GM12874 (cell line): ENCODE results near the gene FEM1B.

Experiments used
- TF ChIP-seq, protein P1 (sequence below): IDR thresholded peaks from 2 replicates; pipeline ENCODE4 v1.5.1; 2011; ENCODE audit warnings: low read depth, mild to moderate bottlenecking, control low read depth, low read length, moderate library complexity; ENCODE audit not compliant: insufficient read depth

The FEM1B gene

DNA sequence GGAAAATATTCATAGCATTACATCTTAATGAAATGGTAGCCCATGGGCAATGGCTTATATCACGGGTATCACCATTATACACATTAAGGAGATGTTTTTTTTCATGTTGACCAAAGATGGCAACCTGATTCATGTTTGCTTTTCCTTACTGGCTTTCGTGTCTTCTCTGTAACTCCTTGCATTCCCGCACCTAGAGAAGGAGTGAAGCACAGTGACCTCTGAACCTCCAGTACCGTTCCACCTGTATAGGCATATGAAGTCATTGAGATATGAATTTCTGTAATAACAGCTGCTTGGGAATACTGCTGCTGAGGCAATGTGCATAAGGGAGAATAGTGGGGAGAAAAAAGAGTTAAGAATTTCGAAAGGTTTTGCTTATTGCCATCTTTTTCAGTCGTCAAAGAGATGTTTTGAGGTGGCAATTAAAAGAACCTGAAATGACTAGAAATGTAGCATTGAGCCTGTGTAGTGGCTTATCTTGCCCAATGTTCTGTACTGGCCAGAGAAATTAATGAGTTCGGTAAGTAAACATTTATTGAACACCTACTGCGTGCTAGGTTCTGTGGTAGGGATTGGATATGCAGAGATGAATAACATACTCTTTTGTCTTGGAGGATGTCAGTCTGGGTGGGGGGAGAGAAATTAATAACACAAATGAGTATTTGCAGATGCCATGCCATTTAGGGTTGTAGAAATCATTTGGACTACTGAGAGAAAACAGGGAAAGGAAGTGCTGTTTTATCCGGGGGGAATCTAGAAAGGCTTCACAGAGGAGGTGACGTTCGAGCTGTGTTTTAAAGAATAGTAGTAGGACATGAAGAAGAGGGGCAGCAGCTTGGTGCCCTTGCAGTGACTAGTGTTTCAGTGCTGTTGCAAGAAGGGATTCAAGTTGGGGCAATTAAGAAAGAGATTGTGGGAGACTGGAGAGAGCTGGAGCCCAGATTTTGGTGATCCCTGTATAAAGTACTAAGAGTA lies 2.5 kb downstream of the FEM1B start:
- TF ChIP-seq, protein P1, sequence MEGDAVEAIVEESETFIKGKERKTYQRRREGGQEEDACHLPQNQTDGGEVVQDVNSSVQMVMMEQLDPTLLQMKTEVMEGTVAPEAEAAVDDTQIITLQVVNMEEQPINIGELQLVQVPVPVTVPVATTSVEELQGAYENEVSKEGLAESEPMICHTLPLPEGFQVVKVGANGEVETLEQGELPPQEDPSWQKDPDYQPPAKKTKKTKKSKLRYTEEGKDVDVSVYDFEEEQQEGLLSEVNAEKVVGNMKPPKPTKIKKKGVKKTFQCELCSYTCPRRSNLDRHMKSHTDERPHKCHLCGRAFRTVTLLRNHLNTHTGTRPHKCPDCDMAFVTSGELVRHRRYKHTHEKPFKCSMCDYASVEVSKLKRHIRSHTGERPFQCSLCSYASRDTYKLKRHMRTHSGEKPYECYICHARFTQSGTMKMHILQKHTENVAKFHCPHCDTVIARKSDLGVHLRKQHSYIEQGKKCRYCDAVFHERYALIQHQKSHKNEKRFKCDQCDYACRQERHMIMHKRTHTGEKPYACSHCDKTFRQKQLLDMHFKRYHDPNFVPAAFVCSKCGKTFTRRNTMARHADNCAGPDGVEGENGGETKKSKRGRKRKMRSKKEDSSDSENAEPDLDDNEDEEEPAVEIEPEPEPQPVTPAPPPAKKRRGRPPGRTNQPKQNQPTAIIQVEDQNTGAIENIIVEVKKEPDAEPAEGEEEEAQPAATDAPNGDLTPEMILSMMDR = no peak

DNA sequence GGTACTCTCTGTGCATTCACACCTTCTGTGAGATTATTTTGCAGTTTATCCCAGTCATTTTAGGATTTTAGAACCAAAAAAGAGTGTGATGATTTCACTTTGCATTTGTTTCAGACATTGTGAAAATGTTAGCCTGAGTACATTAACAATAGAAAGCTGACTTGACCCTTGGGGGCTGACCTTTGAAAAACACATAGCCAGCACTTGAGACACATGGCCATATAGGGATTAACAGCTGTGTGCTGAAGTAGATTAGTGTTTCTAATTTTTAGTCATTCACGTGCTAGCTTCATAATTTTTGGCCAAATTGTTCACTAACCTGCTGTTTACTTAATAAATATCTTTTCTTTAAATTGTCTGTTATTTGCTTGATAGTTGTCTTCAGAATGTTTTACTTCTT lies 3.5 kb downstream of the FEM1B start:
- TF ChIP-seq, protein P1 = no peak

DNA sequence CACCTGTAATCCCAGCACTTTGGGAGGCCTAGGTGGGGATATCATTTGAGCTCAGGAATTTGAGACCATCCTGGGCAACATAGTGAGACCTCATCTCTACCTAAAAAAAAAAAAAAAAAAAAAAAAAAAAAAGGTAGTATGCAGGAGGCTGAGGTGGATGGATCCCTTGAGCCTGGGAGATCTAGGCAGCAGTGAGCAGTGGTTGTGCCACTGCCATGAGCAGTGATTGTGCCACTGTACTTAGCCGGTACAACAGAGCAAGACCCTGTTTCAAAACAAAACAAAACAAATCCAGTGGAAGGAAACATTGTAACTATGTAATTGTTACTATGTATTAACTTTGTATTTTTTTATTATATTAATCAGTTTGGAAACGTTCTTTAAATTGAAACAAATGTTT lies 5.9 kb downstream of the FEM1B start:
- TF ChIP-seq, protein P1 = no peak

DNA sequence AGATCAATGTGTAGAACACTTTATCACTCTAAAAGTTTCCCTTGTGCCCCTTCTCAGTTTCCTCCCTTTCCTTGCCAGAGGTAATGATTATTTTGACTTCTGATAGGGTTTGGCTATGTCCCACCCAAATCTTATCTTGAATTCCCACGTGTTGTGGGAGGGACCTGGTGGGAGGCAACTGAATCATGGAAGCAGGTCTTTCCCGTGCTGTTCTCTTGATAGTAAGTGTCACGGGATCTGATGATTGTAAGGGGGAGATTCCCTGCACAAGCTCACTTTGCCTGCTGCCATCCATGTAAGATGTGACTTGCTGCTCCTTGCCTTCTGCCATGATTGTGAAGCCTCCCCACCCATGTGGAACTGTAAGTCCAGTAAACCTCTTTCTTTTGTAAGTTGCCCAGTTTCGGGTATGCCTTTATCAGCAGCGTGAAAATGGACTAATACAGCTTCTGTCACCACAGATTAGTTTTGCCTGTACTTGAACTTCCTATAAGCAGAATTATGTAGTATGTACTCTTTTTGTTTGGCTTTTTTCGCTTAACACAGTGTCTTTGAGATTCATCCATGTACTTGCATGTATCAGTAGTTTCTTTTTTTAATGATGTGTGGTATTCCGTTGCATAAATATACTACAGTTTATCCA lies 7.2 kb downstream of the FEM1B start:
- TF ChIP-seq, protein P1 = no peak

DNA sequence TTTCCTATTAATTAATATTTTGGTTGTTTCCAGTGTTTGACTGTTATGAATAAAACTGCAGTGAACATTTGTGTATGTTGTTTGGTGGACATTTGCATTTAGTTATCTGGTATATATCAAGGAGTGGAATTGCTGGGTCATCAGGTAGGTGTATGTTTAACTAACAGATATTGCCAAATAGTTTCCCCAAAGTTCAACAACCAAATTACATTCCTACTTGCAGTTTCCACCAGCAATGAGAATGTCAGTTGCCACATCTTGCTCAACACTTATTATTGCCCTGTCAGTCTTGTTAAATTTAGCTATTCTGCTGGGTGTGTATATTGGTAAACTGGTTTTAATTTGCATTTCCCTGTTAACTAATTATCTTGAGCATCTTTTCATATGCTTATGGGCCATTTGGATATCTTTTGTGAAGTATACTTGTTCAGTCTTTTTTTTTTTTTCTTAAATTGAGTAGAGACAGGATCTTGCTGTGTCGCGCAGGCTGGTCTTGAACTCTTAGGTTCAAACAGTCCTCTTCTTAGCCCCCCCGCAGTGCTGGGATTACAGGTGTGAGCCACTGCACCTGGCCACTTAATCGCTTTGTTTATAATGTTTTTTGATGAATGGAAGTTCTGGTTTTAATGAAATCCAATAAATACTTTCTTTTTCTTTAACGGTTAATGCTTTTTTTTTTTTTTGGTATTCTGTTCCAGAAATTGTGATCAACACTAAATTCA lies 7.9 kb downstream of the FEM1B start:
- TF ChIP-seq, protein P1 = no peak

DNA sequence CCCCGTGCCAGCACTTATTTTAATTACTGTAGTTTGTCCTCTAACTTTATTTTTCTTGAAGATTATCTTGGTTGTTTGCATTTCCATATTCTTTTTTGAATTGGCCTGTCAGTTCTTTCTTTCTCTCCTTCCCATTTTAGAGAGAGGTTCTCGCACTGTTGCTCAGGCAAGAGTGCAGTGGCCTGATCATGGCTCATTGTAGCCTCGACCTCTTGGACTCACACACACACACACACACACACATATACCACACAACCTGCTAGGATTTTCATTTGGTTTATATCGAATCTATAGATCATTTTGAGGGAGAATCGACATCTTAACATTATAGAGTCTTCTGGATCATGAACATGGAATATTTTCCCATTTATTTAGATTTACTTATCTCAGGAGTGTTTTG lies 8.7 kb downstream of the FEM1B start:
- TF ChIP-seq, protein P1 = no peak

DNA sequence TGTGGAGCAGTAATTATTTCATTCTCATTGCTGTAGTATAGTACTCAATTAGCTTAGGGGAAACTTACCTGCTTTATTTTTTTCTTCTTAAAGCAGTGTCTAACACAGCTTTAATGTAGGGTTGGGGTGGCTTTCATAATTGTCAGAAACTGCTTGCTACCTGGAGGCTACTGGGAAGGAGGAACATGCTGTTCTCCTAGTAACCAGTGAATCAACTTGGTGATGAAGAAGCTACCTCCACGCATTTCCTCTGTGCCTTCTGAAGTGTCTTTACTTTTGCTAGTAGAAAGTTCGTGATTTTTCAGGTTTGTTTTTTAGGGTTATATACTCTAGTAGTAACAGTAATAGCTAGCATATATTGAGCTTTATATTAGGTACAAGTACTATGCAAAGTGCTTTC lies 11.5 kb downstream of the FEM1B start:
- TF ChIP-seq, protein P1 = no peak
